ENCODE measurements around the gene SLITRK3. TPM values are rescaled to one million over a fixed set of nuclear protein-coding genes. Genes with fewer than 3 reads are reported as not detected.
"Not testable (repeated sequence)": the region's sequence is repeated elsewhere in the genome, so short reads cannot be mapped to it uniquely, and the experiment has no call there.

Gene SLITRK3
- total RNA-seq, 3 donors from 2014 or later (not counting 1 experiment from before 2014, with no cell fraction given) = not detected

DNA sequence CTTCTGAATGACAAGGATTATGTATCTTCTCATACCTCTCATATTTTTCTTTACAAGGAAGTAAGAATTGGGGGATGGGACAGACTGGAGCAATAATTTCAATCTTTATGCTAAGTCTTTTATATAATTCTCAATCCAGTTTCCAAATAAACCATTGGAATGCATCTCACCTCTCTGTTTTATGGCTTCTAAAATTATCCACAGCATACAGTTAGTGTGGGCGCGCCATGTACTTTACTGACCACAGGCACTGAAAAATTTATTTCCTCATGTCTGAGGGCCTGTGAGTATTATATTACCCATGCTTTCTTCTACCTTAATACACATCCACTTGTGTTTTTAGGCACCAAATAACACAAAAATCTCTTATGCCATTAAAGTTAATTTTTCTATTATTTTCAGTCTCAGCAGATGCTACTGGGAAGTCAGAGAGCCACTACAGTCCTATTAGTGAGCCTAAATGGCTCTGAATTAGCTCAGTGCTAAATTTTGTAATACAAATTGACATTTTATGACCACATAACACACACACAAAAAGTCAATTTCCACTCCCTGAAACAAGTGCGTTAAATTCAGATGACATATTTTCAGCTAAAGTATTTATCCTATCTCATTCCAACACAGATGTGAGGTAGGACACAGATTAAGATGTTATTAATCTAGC is 39.3 kb downstream of the SLITRK3 start:
- no peaks in the 10 kb centered on the region for H3K36me3 Mint-ChIP-seq
- DNase-seq = no peak
- H3K9me3 Mint-ChIP-seq = peaks cover 3 to 12% of the 10 kb centered on the region in 2 donors
- H3K27ac Mint-ChIP-seq = no peak overlapping the region
- Histone ChIP-seq H3K4me1 (ENCODE audit: control insufficient read depth, insufficient read depth, low read length) (no peaks in the 10 kb centered on the region), H3K27me3 (ENCODE audit: control insufficient read depth, insufficient read depth, low read length) (no peaks in the 10 kb centered on the region), H3K4me3 (ENCODE audit: low read length) (no peak overlapping the region), H3K36me3 (ENCODE audit: control insufficient read depth, insufficient read depth, low read length) (no peaks in the 10 kb centered on the region), H3K9me3 (ENCODE audit: control insufficient read depth, insufficient read depth, low read length) (no peaks in the 10 kb centered on the region), H3K27ac (ENCODE audit: low read length) (no peak overlapping the region)
- no peaks in the 10 kb centered on the region for H3K27me3 Mint-ChIP-seq (ENCODE audit: low read depth in 2 of 2)
- H3K4me3 Mint-ChIP-seq = no peak overlapping the region
- intact Hi-C loops (cut with micrococcal nuclease) = no loop called here
- H3K4me1 Mint-ChIP-seq = no peaks in the 10 kb centered on the region
- TF ChIP-seq, protein P1, sequence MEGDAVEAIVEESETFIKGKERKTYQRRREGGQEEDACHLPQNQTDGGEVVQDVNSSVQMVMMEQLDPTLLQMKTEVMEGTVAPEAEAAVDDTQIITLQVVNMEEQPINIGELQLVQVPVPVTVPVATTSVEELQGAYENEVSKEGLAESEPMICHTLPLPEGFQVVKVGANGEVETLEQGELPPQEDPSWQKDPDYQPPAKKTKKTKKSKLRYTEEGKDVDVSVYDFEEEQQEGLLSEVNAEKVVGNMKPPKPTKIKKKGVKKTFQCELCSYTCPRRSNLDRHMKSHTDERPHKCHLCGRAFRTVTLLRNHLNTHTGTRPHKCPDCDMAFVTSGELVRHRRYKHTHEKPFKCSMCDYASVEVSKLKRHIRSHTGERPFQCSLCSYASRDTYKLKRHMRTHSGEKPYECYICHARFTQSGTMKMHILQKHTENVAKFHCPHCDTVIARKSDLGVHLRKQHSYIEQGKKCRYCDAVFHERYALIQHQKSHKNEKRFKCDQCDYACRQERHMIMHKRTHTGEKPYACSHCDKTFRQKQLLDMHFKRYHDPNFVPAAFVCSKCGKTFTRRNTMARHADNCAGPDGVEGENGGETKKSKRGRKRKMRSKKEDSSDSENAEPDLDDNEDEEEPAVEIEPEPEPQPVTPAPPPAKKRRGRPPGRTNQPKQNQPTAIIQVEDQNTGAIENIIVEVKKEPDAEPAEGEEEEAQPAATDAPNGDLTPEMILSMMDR (IDR thresholded peaks at IDR 0.05) = no peak
- WGBS (ENCODE audit: insufficient coverage) = 100% methylated on average over 2 of the region's 3 CpGs
- no peak for ATAC-seq

DNA sequence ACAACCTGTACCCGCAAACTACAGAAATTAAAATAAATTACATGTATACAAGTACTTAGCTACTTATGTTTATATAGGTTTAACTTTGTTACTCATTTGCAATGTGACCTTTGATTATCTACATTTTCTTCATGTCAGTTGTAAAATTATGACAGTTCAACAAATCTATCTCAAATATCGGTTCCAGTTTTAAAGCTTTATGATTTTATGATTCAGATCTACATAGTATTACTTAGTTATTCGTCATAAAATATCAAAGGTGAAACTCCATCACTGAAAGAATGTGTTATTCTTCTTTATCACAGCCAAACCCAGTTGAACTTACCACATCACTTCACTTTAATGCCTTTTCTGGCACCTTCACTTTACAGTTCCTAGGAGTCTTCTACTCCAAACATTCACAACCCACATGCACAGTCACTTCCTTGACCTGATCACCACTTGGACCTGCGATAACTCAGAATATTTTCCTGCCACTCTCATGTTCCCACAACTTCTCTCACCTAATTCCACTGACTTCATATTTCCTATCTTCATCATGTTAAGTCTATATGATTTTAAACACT is 47.2 kb downstream of the SLITRK3 start:
- Mint-ChIP-seq H3K27me3 (ENCODE audit: low read depth in 2 of 2) (no peaks in the 10 kb centered on the region), H3K36me3 (no peaks in the 10 kb centered on the region), H3K4me1 (no peaks in the 10 kb centered on the region), H3K27ac (no peak overlapping the region), H3K9me3 (peaks cover 12 to 24% of the 10 kb centered on the region in 2 donors), H3K4me3 (no peak overlapping the region)
- no peak overlapping the region for H3K27ac ChIP-seq (ENCODE audit: low read length)
- ATAC-seq (no peak), DNase-seq (no peak)
- TF ChIP-seq, protein P1 (IDR thresholded peaks at IDR 0.05) = no peak
- H3K27me3 ChIP-seq (ENCODE audit: control insufficient read depth, insufficient read depth, low read length) = no peaks in the 10 kb centered on the region
- 81% methylated on average over 2 of the region's 4 CpGs for WGBS (ENCODE audit: insufficient coverage)
- H3K4me1 ChIP-seq (ENCODE audit: control insufficient read depth, insufficient read depth, low read length) = no peaks in the 10 kb centered on the region
- H3K9me3 ChIP-seq (ENCODE audit: control insufficient read depth, insufficient read depth, low read length) = no peaks in the 10 kb centered on the region
- intact Hi-C loops (cut with micrococcal nuclease) = no loop called here
- H3K36me3 ChIP-seq (ENCODE audit: control insufficient read depth, insufficient read depth, low read length) = no peaks in the 10 kb centered on the region
- no peak overlapping the region for H3K4me3 ChIP-seq (ENCODE audit: low read length)

DNA sequence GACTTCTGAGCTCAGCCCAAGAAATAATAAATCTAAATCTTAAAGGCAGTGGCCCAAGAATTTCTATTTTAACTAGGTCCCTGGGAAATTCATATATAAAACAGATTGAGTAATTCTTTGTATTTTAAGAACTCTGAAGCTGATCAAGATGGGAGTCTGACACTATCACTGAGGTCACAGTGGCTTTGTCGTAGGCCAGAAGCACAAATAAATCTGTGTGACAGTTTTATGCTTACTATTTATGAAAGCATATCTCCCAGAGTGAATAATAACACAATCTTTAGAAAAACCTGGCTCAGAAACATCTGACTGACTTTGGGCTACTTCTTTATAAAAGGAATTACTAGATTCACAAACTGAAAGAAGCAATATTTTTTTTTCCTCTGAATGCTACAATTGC is 51.9 kb downstream of the SLITRK3 start:
- Mint-ChIP-seq H3K4me1 (no peaks in the 10 kb centered on the region), H3K36me3 (no peaks in the 10 kb centered on the region), H3K9me3 (peaks cover 7 to 18% of the 10 kb centered on the region in 2 donors), H3K27ac (no peak overlapping the region), H3K27me3 (ENCODE audit: low read depth in 2 of 2) (no peaks in the 10 kb centered on the region), H3K4me3 (no peak overlapping the region)
- H3K27ac ChIP-seq (ENCODE audit: low read length) = no peak overlapping the region
- ATAC-seq (no peak), DNase-seq (no peak)
- H3K4me3 ChIP-seq (ENCODE audit: low read length) = no peak overlapping the region
- peaks cover 4% of the 10 kb centered on the region for H3K9me3 ChIP-seq (ENCODE audit: control insufficient read depth, insufficient read depth, low read length)
- WGBS (ENCODE audit: insufficient coverage) = 50% methylated on average over 1 of the region's 1 CpG
- H3K4me1 ChIP-seq (ENCODE audit: control insufficient read depth, insufficient read depth, low read length) = no peaks in the 10 kb centered on the region
- no peaks in the 10 kb centered on the region for H3K27me3 ChIP-seq (ENCODE audit: control insufficient read depth, insufficient read depth, low read length)
- intact Hi-C loops (cut with micrococcal nuclease) = no loop called here
- TF ChIP-seq, protein P1 (IDR thresholded peaks at IDR 0.05) = no peak
- H3K36me3 ChIP-seq (ENCODE audit: control insufficient read depth, insufficient read depth, low read length) = no peaks in the 10 kb centered on the region

DNA sequence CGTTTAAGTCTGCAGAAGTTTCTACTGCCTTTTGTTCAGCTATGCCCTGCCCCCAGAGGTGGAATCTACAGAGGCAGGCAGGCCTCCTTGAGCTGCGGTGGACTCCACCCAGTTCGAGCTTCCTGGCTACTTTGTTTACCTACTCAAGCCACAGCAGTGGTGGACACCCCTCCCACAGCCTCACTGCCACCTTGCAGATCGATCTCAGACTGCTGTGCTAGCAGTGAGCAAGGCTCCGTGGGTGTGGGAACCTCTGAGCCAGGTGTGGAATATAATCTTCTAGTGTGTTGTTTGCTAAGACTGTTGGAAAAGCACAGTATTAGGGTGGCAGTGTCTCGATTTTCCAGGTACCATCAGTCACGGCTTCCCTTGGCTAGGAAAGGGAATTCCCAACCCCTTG is 56.3 kb downstream of the SLITRK3 start:
- ATAC-seq; H3K4me1 ChIP-seq (ENCODE audit: control insufficient read depth, insufficient read depth, low read length); H3K4me1 Mint-ChIP-seq; H3K4me3 Mint-ChIP-seq; H3K27me3 ChIP-seq (ENCODE audit: control insufficient read depth, insufficient read depth, low read length); DNase-seq; H3K9me3 ChIP-seq (ENCODE audit: control insufficient read depth, insufficient read depth, low read length); H3K36me3 Mint-ChIP-seq; H3K36me3 ChIP-seq (ENCODE audit: control insufficient read depth, insufficient read depth, low read length); H3K27me3 Mint-ChIP-seq (ENCODE audit: low read depth in 2 of 2); H3K27ac Mint-ChIP-seq; intact Hi-C loops (cut with micrococcal nuclease); H3K4me3 ChIP-seq (ENCODE audit: low read length); H3K27ac ChIP-seq (ENCODE audit: low read length): not testable (repeated sequence)
- WGBS (ENCODE audit: insufficient coverage) = 68% methylated on average over 7 of the region's 7 CpGs
- peaks cover 7 to 20% of the 10 kb centered on the region in 2 donors for H3K9me3 Mint-ChIP-seq

Other genes with a start within 250 kb of the SLITRK3 start
- gene SI, start 117.9 kb downstream of the SLITRK3 start, total RNA-seq = not detected